OCI-LY3 (cell line): ENCODE measurements around the gene SLC6A20.

Source experiments
- H2AFZ ChIP-seq: fragments of 200-600, 300-600 bp; shearing (Covaris generic); 2 replicates; pipeline ENCODE4 v1.6.0; 2014; ENCODE audit warnings: antibody characterized with exemption, low read depth, low read length
- H3K27ac ChIP-seq: fragments of 200-600, 300-600 bp; sonication (generic); 2 replicates; pipeline ENCODE4 v1.5.1; 2014; ENCODE audit warnings: mild to moderate bottlenecking, low read length, moderate library complexity, mixed read lengths
- H3K27me3 ChIP-seq: fragments of 200-600, 300-600 bp; sonication (generic); 2 replicates; pipeline ENCODE4 v1.6.1; 2014; ENCODE audit warnings: low read depth, low read length, mixed read lengths
- H3K36me3 ChIP-seq: fragments of 200-600, 300-600 bp; sonication (generic); replicated peaks from 2 replicates; pipeline ENCODE3; 2014; ENCODE audit warnings: low read depth, low read length, mixed read lengths
- H3K4me1 ChIP-seq: fragments of 300-600, 200-600 bp; sonication (generic); 2 replicates; pipeline ENCODE4 v1.6.1; 2014; ENCODE audit warnings: low read length, mixed read lengths
- H3K4me2 ChIP-seq: fragments of 200-600, 300-600 bp; sonication (generic); 2 replicates; pipeline ENCODE4 v1.6.1; 2014; ENCODE audit warnings: low read length, mixed read lengths
- H3K4me3 ChIP-seq: fragments of 300-600, 200-600 bp; sonication (generic); 2 replicates; pipeline ENCODE4 v1.5.1; 2014; ENCODE audit warnings: antibody characterized with exemption, mild to moderate bottlenecking, low read length, moderate library complexity
- H3K79me2 ChIP-seq: fragments of 300-600, 200-600 bp; shearing (Covaris generic); 2 replicates; pipeline ENCODE4 v1.6.1; 2014; ENCODE audit warnings: mild to moderate bottlenecking, low read length, mixed read lengths
- H3K9ac ChIP-seq: fragments of 300-600, 200-600 bp; shearing (Covaris generic); 2 replicates; pipeline ENCODE4 v1.6.0; 2014; ENCODE audit warnings: mild to moderate bottlenecking, low read length, moderate library complexity
- H3K9me3 ChIP-seq: fragments of 200-600, 300-600 bp; shearing (Covaris generic); 2 replicates; pipeline ENCODE4 v1.6.1; 2014; ENCODE audit warnings: low read length, mixed read lengths; ENCODE audit not compliant: insufficient read depth
- H4K20me1 ChIP-seq: fragments of 200-600, 300-600 bp; sonication (generic); 2 replicates; pipeline ENCODE4 v1.6.1; 2016; ENCODE audit warnings: low read length, mixed read lengths; ENCODE audit not compliant: insufficient read depth
- EZH2phosphoT487 ChIP-seq: fragments of 200-600 bp; shearing (Covaris generic); IDR thresholded peaks from 2 replicates; pipeline ENCODE4 v1.6.1; 2018; ENCODE audit warnings: antibody characterized with exemption, mixed run types, low read depth
- TF ChIP-seq, protein P1 (sequence below): fragments of 200-600, 300-600 bp; sonication (generic); IDR thresholded peaks from 2 replicates; pipeline ENCODE4 v1.5.1; 2014; ENCODE audit warnings: antibody characterized with exemption, low read length, low read depth

SLC6A20 gene

DNA sequence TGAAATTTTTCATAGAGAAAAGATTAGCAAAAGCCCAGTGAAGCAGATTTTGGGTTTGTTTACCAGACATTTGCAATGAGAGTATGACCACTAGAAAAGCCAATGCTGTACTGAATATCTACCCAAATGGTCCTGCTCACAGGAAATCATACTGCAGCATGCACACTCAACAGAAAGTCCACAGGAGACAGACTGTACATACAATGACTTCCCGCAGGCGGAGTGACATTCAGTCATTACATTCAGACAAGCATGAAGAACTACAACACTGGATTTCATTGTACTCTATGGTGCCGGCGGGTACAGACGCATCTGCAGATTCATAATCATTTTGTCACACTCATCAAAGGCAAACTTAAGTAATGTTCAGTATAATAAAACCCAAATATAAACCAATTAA is 33.8 kb upstream of the SLC6A20 start:
- Histone ChIP-seq H4K20me1 (no peaks in the 10 kb centered on the region), H3K36me3 (no peaks in the 10 kb centered on the region), H3K79me2 (no peaks in the 10 kb centered on the region), H3K9ac (no peak overlapping the region), H3K4me2 (no peak overlapping the region), H3K27me3 (no peaks in the 10 kb centered on the region), H2AFZ (no peak overlapping the region), H3K4me3 (no peak overlapping the region), H3K9me3 (no peaks in the 10 kb centered on the region), H3K4me1 (no peaks in the 10 kb centered on the region), H3K27ac (no peak overlapping the region)
- no peak for TF ChIP-seq EZH2phosphoT487
- TF ChIP-seq, protein P1, sequence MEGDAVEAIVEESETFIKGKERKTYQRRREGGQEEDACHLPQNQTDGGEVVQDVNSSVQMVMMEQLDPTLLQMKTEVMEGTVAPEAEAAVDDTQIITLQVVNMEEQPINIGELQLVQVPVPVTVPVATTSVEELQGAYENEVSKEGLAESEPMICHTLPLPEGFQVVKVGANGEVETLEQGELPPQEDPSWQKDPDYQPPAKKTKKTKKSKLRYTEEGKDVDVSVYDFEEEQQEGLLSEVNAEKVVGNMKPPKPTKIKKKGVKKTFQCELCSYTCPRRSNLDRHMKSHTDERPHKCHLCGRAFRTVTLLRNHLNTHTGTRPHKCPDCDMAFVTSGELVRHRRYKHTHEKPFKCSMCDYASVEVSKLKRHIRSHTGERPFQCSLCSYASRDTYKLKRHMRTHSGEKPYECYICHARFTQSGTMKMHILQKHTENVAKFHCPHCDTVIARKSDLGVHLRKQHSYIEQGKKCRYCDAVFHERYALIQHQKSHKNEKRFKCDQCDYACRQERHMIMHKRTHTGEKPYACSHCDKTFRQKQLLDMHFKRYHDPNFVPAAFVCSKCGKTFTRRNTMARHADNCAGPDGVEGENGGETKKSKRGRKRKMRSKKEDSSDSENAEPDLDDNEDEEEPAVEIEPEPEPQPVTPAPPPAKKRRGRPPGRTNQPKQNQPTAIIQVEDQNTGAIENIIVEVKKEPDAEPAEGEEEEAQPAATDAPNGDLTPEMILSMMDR: no peak

DNA sequence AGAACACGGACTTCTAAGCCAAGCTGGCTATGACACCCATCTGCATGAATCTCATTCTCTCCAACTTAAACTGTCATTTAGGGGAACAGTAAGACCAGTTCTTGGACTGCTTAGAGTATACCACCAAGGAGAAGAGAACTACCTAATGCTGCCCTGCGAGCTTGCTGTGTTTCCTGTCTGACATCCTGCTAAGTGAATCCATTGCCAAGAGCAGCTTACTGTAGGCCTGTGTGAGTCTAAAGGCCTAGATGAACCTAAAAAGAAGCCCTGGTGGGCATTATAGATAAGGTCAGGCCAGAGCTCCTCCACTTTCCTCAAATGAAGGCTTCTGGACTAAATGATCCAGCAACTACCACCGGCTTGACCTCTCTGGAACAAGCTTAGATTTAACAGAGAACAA is 30.6 kb upstream of the SLC6A20 start:
- no peaks in the 10 kb centered on the region for H3K9me3 ChIP-seq
- H3K27me3 ChIP-seq: no peaks in the 10 kb centered on the region
- H2AFZ ChIP-seq: no peak overlapping the region
- TF ChIP-seq EZH2phosphoT487: no peak
- TF ChIP-seq, protein P1: no peak
- no peak overlapping the region for H3K9ac ChIP-seq
- no peak overlapping the region for H3K4me2 ChIP-seq
- no peak overlapping the region for H3K27ac ChIP-seq
- no peak overlapping the region for H3K4me3 ChIP-seq
- H3K4me1 ChIP-seq: no peaks in the 10 kb centered on the region
- no peaks in the 10 kb centered on the region for H3K36me3 ChIP-seq
- no peaks in the 10 kb centered on the region for H3K79me2 ChIP-seq
- no peaks in the 10 kb centered on the region for H4K20me1 ChIP-seq

DNA sequence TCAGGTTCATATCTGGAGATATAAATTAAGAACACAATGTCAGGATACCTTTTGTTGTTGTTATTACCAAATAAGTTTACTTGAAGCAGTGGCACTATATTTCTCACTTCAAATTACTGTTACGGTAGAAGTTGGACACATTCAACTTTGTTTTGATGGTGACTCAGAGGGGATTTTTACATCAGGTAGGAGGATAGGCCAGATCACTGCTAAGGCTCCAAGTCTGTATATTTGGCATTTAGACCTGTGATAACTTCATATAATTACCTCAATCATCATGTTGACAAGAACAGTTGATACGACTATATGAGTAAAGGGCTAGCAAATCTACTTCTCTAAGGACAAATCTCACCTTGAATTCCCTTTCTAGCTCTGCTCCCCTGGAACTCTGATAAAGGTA is 30.0 kb upstream of the SLC6A20 start:
- Histone ChIP-seq H3K9ac (no peak overlapping the region), H3K4me2 (no peak overlapping the region), H3K27me3 (no peaks in the 10 kb centered on the region), H4K20me1 (no peaks in the 10 kb centered on the region), H3K36me3 (no peaks in the 10 kb centered on the region), H3K79me2 (no peaks in the 10 kb centered on the region), H2AFZ (no peak overlapping the region), H3K4me1 (no peaks in the 10 kb centered on the region), H3K4me3 (no peak overlapping the region), H3K27ac (no peak overlapping the region), H3K9me3 (no peaks in the 10 kb centered on the region)
- TF ChIP-seq, protein P1: no peak
- no peak for TF ChIP-seq EZH2phosphoT487

DNA sequence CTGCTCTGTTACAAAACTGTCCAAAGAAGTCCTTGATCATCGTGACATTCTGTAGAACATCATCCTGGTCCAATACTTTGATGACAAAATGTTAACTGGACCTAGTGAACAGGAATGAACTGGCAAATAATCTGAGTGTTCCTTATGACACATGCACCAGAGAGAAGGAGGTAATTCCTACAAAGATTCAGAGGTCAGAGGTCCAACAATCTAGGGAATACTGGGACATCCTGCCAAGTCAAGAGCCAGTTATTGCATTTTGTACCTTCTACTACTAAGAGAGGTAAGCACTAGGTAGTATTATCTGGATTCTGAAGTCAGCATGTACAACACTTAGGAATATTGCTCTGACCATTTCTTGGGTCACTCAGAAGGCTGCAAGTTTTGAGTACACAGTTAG is 24.8 kb upstream of the SLC6A20 start:
- Histone ChIP-seq H3K27ac (no peak overlapping the region), H3K4me3 (no peak overlapping the region), H3K4me1 (no peaks in the 10 kb centered on the region), H3K27me3 (no peaks in the 10 kb centered on the region), H3K9ac (no peak overlapping the region), H4K20me1 (no peaks in the 10 kb centered on the region), H3K4me2 (no peak overlapping the region), H3K36me3 (no peaks in the 10 kb centered on the region), H2AFZ (no peak overlapping the region), H3K79me2 (no peaks in the 10 kb centered on the region), H3K9me3 (0 out of 2 replicates have a peak, but pooled peaks cover 3% of the 10 kb centered on the region)
- TF ChIP-seq EZH2phosphoT487: no peak
- TF ChIP-seq, protein P1: no peak
